Osteocyte (in vitro differentiated cells): Measurements from ENCODE around the gene MEA1. TPM values are rescaled to one million over a fixed set of nuclear protein-coding genes. Genes with fewer than 3 reads are reported as not detected.

Experiments
- DNase-seq: peaks from one replicate; pipeline ENCODE4 v3.0.0; 2021; ENCODE audit warnings: mixed read lengths; ENCODE audit not compliant: unreplicated experiment; ENCODE audit errors: extremely low spot score
- H3K27ac Mint-ChIP-seq: one replicate; pipeline ENCODE4 v1.8.0; 2021; ENCODE audit warnings: mild to moderate bottlenecking, mixed read lengths; ENCODE audit not compliant: unreplicated experiment
- H3K27me3 Mint-ChIP-seq: one replicate; pipeline ENCODE4 v1.8.0; 2021; ENCODE audit warnings: mixed read lengths; ENCODE audit not compliant: unreplicated experiment
- H3K36me3 Mint-ChIP-seq: one replicate; pipeline ENCODE4 v1.8.0; 2021; ENCODE audit warnings: mixed read lengths; ENCODE audit not compliant: unreplicated experiment
- H3K4me1 Mint-ChIP-seq: one replicate; pipeline ENCODE4 v1.8.0; 2021; ENCODE audit warnings: mixed read lengths; ENCODE audit not compliant: unreplicated experiment
- H3K4me3 Mint-ChIP-seq: one replicate; pipeline ENCODE4 v1.8.0; 2021; ENCODE audit warnings: mild to moderate bottlenecking, moderate library complexity, mixed read lengths; ENCODE audit not compliant: unreplicated experiment
- H3K9me3 Mint-ChIP-seq: one replicate; pipeline ENCODE4 v1.8.0; 2021; ENCODE audit warnings: mixed read lengths; ENCODE audit not compliant: unreplicated experiment
- total RNA-seq: library from RNA; stranded (reverse); gene quantifications from 2 replicates; pipeline ENCODE4 v1.2.1, GENCODE V29; 2021
- TF ChIP-seq, protein P1 (sequence below): fragments of 200-600 bp; sonication (generic); IDR thresholded peaks from 2 replicates; pipeline ENCODE4 v1.5.0; 2021; ENCODE audit warnings: antibody characterized with exemption, mild to moderate bottlenecking, moderate library complexity

Gene MEA1
- total RNA-seq, 1 donor from 2014 or later, result 67.8 TPM

DNA sequence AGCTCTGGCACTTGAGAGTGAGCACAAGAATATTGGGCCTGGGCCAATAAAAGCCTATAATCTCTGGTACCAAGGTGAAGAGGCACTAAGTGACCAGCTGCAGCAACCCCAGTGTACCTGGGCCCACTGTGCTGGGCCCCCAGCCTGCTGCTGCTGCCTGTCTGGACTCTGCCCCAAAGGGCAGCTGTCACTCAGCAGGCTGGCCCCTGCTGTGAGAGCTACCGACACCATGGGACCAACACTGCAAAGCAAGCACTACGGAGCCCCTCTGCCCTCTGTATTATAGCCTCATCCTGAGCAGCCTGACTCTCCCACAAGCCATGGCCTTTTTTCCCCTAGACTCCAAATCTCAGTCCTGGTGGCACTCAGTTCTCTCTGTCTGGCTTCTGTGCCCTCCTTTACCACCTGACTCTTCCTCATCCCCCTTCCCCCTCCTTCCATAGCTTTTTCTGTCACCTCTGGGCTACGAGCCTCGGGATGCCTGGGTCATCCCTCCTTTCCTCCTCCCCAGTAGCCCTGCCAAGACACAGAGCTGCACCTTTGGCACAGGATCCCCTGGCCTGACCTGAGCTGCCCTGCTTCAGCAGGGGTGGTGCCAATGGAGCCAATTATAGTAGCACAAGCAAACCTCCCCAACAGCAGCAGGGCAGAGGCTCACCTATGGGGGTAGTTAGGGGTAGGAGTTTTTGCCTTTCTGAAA, 21.9 kb upstream of the MEA1 start:
- Mint-ChIP-seq H3K27me3 (no peaks in the 10 kb centered on the region), H3K36me3 (peaks cover 43% of the 10 kb centered on the region), H3K4me3 (no peak overlapping the region), H3K27ac (peak overlapping the region; percentile 31), H3K4me1 (no peaks in the 10 kb centered on the region), H3K9me3 (no peaks in the 10 kb centered on the region)
- TF ChIP-seq, protein P1, sequence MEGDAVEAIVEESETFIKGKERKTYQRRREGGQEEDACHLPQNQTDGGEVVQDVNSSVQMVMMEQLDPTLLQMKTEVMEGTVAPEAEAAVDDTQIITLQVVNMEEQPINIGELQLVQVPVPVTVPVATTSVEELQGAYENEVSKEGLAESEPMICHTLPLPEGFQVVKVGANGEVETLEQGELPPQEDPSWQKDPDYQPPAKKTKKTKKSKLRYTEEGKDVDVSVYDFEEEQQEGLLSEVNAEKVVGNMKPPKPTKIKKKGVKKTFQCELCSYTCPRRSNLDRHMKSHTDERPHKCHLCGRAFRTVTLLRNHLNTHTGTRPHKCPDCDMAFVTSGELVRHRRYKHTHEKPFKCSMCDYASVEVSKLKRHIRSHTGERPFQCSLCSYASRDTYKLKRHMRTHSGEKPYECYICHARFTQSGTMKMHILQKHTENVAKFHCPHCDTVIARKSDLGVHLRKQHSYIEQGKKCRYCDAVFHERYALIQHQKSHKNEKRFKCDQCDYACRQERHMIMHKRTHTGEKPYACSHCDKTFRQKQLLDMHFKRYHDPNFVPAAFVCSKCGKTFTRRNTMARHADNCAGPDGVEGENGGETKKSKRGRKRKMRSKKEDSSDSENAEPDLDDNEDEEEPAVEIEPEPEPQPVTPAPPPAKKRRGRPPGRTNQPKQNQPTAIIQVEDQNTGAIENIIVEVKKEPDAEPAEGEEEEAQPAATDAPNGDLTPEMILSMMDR, result no peak
- DNase-seq, result no peak

GRCh38 chr6:43034190-43034525, 20.4 kb upstream of the MEA1 start:
- Mint-ChIP-seq H3K4me1 (no peaks in the 10 kb centered on the region), H3K36me3 (peaks cover 45% of the 10 kb centered on the region), H3K27ac (no peak overlapping the region), H3K9me3 (no peaks in the 10 kb centered on the region), H3K27me3 (no peaks in the 10 kb centered on the region), H3K4me3 (no peak overlapping the region)
- no peak for DNase-seq
- TF ChIP-seq, protein P1, result no peak

DNA sequence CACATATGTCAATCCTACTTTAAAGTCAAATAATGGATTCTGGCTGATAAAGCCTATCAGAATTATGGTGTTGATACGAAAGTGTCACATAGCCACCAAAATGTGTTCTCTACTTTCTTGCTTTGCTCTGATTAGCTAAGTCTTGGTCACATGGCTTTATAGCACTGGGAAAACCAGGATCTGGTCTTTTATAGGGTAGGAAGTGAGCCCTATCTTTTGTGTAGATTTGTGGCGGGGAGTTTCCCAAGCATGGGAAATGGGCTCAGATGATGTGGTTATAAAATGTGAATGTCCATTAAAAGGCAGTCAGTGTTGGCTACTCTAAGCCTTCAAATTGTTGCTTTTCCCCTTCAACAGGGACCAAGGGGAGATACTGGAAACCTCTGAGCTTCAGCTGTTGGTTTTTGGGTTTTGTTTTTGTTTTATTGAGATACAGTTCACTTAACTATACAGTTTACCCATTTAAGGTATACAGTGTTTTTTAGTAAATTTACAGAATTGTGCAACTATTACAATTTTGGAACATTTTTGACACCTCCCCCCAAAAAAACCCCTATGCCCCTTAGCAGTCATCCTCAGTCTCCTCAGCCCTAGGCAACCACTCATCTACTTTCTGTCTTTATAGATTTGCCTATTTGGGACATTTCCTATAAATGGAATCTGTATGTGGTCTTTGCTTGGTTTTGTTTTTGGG, 19.9 kb upstream of the MEA1 start:
- TF ChIP-seq, protein P1, result no peak
- Mint-ChIP-seq H3K4me3 (no peak overlapping the region), H3K4me1 (no peaks in the 10 kb centered on the region), H3K9me3 (no peaks in the 10 kb centered on the region), H3K27me3 (no peaks in the 10 kb centered on the region), H3K27ac (no peak overlapping the region), H3K36me3 (peaks cover 45% of the 10 kb centered on the region)
- no peak for DNase-seq

DNA sequence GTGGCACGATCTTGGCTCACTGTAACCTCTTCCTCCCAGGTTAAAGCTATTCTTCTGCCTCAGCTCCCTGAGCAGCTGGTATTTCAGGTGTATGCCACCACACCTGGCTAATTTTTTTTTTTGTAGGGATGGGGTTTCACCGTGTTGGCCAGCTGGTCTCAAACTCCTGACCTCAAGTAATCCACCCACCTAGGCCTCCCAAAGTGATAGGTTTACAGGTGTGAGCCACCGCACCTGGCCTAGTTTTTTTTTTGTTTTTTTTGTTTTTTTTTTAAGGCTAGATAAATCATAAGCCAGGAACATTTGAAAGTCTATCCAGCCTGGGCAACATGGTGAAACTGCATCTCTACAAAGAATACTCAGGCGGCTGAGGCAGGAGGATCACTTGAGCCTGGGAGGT, 18.6 kb upstream of the MEA1 start:
- H3K27ac Mint-ChIP-seq, result no peak overlapping the region
- no peak for DNase-seq
- no peak overlapping the region for H3K4me3 Mint-ChIP-seq
- H3K4me1 Mint-ChIP-seq, result no peaks in the 10 kb centered on the region
- TF ChIP-seq, protein P1, result no peak
- H3K27me3 Mint-ChIP-seq, result no peaks in the 10 kb centered on the region
- peaks cover 38% of the 10 kb centered on the region for H3K36me3 Mint-ChIP-seq
- H3K9me3 Mint-ChIP-seq, result no peaks in the 10 kb centered on the region

DNA sequence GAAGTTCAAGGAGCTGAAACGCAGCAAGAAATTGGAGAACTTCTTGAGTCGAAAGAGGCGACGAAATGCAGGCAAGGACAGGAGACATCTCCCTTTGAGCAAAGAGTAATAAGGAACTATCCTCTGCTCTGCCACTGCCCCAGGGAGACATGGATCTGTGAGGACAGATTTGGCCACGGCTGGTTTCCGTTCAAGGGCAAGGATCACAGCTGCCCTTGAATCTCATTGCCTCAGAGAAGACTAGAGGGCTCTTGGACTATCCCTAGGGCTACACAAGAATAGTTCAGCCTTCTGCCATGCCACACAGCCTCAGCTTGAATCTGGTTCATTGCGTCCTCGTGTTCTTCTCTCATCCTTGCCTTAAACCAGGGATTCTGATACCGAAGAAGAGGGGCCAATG, 15.4 kb upstream of the MEA1 start:
- peaks cover 45% of the 10 kb centered on the region for H3K36me3 Mint-ChIP-seq
- H3K4me3 Mint-ChIP-seq, result no peak overlapping the region
- H3K27me3 Mint-ChIP-seq, result no peaks in the 10 kb centered on the region
- H3K27ac Mint-ChIP-seq, result no peak overlapping the region
- DNase-seq, result no peak
- H3K9me3 Mint-ChIP-seq, result no peaks in the 10 kb centered on the region
- TF ChIP-seq, protein P1, result no peak
- peaks cover 3% of the 10 kb centered on the region for H3K4me1 Mint-ChIP-seq
